Activated T-helper 1 cell treated with Interleukin-2 at 50 U/mL for 16 hours (primary cell): ENCODE results near the gene NDUFB10.
A peak's percentile ranks its signal among the peaks of the same experiment; 100 is the strongest.
"Not testable (repeated sequence)": the region's sequence is repeated elsewhere in the genome, so short reads cannot be mapped to it uniquely, and the experiment has no call there.

Experiments used
- DNase-seq: peaks from one replicate; pipeline ENCODE4 v3.0.0-alpha.2; 2020; ENCODE audit warnings: low read depth

NDUFB10 gene

DNA sequence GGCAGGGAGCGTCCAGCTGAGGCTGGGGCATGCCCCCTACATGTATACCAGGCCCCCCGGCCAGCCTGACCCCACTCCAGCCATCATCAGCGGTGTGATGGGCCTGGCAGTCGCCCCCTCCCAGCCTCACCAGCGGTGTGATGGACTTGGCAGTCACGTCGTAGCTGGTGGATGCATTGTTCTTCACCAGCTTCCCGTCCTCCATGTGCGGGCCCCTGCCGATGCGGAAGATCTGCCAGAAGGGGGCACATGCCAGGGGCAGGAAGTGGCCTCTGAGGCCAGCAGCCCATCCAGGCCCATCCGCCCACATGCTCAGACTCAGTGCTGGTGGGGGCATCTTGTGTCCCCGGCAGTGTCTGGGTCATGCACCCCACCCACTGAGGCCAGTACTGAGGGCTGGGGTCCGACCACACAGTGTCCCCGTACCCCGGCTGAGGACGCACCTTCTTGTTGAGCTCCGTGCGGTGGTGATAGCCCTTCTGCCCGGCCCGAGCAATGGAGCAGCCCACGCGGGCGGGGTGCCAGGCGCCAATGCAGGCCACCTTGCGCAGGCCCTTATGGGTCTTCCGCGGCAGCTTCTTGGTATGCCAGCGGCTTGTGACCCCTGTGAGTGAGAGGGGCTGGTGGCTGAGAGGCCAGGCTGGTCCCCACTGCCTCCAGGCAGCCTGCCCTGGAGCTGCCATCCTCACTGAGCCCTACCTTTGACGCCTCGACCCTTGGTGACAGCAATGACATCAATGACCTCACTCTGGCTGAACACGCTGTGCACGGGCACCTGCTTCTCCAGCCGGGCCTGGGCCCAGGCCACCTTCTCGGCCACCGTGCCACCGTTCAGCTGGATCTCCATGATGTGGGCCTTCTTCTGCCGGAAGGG lies 12.6 kb upstream of the NDUFB10 start:
- DNase-seq, result no peak

DNA sequence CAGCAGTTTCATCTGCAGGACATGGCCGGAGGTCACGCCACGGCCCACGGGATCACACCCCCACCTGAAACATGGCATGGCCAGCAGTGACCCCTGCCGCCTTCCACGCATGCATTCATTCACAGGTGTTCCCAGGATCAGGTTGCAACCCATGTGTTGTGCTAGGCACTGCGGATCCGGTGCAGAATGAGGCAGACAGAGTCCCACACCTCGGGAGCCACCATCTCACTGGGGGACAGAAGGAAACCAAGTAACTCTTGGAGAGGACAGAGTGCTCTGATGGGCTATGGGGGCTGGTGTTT lies 12.0 kb upstream of the NDUFB10 start:
- DNase-seq, result no peak

DNA sequence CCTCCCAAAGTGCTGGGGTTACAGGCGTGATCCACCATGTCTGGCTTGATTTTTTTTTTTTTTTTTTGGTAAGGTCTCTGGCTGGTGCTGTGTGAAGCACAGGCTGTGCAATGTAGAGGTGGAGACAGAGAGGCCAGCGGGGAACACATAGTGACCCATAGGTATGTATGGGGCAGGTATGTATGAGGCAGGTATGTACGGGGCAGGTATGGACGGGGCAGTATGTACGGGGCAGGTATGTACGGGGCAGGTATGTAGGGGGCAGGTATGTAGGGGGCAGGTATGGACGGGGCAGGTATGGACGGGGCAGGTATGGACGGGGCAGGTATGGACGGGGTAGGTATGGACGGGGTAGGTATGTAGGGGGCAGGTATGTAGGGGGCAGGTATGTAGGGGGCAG lies 9.8 kb upstream of the NDUFB10 start:
- no peak for DNase-seq

DNA sequence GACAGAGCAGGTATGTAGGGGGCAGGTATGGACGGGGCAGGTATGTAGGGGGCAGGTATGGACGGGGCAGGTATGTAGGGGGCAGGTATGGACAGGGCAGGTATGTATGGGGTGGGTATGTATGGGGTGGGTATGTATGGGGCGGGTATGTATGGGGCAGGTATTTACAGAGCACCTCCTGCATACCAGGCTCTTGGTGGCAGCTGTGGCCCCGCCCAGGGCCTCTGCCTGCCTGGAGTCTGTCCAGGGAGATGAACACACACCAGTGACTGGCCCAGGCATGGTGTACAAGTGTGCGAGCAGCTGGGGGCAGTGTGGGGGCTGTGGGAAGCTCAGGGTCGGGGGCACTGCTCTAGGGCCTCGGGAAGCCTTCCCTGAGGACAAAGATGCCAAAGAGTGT lies 9.3 kb upstream of the NDUFB10 start:
- no peak for DNase-seq

DNA sequence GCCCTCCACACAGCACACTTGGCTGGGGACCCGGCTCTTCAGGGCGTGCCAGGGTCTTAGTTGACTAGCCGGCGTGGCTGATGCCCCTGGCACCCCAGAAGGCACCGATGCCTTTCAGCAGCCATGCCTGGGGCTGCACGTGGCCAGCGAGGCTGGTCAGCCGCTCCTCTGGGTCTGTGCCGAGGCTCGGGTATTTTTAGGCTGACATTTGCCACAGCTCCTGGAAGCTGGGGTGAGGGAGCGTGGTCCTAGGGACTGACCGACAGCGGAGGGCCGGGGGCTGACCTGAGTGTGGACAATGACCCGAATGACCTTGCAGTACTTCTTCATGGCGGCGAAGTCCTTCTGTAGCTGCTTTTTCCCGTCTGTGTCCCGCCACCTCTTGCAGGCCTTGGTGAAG lies 8.8 kb upstream of the NDUFB10 start:
- DNase-seq, result no peak

DNA sequence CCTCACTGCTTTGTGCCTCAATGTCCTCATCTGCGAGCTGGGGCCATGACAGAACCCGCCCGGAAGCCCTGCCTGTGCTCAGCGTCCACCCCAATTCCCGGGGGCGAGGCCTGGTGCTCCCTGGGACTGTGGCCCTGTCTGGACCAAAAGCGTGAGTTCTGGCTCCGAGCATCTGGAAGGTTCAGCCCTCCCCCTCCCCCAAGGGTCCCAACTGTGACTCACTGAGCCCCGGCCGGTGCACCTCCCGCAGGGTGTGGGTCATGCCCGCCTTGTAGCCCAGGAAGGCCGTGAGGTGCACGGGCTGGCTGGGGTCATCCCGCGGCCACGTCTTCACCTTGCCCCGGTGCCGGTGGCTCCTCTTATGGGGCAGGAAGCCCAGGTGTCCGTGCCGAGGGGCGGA lies 5.6 kb upstream of the NDUFB10 start:
- DNase-seq, result no peak

DNA sequence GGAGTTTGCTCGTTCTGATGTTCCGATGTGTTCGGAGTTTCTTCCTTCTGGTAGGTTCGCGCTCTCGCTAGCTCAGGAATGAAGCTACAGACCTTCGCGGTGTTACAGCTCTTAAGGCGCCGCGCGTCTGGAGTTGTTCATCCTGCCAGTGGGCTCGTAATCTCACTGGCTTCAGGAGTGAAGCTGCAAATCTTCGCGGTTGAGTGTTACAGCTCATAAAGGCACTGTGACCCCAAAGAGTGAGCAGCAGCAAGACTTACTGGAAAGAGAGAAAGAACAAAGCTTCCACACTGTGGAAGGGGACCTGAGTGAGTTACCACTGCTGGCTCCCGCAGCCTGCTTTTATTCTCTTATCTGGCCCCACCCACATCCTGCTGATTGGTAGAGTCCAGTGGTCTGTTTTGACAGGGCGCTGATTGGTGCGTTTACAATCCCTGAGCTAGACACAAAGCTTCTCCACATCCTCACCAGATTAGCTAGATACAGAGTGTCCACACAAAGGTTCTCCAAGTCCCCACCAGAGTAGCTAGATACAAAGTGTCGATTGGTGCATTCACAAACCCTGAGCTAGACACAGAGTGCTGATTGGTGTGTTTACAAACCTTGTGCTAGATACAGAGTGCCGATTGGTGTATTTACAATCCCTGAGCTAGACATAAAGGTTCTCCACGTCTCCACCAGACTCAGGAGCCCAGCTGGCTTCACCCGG lies 1.8 kb upstream of the NDUFB10 start:
- not testable (repeated sequence) for DNase-seq

DNA sequence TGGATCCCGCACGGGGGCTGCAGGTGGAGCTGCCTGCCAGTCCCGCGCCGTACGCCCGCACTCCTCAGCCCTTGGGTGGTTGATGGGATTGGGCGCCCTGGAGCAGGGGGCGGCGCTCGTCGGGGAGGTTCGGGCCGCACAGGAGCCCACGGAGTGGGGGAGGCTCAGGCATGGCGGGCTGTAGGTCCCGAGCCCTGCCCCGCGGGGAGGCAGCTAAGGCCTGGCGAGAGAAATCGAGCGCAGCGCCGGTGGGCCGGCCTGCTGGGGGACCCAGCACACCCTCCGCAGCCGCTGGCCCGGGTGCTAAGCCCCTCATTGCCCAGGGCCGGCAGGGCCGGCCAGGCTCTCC lies 1.2 kb upstream of the NDUFB10 start:
- not testable (repeated sequence) for DNase-seq

DNA sequence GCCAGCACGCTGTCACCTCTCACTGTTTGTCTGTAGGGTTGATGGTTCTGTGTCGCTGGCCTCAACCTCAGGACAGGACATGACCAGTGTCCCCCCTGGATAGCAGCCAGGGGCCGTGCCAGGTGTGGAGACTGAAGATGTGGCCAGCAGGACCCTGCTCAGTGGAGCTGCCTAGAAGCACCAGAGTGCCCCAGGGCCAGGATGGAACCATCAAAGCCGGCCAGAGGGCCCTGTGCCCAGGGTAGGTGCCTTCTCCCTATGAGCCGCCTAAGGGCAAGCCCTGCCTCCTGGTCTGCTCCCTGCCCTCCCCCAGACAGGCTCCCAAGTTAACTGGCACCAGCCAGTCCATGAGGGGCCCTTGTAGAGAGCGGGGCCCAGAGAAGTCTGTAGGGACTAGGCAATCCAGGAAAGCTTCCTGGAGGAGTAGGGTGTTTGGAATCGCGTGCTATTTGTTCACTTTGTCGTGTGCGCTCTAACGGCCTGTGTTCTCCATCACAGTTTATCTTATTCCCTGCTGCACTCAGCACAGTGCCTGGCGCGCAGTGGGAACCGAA lies 546 bp upstream of the NDUFB10 start:
- DNase-seq, result no peak

DNA sequence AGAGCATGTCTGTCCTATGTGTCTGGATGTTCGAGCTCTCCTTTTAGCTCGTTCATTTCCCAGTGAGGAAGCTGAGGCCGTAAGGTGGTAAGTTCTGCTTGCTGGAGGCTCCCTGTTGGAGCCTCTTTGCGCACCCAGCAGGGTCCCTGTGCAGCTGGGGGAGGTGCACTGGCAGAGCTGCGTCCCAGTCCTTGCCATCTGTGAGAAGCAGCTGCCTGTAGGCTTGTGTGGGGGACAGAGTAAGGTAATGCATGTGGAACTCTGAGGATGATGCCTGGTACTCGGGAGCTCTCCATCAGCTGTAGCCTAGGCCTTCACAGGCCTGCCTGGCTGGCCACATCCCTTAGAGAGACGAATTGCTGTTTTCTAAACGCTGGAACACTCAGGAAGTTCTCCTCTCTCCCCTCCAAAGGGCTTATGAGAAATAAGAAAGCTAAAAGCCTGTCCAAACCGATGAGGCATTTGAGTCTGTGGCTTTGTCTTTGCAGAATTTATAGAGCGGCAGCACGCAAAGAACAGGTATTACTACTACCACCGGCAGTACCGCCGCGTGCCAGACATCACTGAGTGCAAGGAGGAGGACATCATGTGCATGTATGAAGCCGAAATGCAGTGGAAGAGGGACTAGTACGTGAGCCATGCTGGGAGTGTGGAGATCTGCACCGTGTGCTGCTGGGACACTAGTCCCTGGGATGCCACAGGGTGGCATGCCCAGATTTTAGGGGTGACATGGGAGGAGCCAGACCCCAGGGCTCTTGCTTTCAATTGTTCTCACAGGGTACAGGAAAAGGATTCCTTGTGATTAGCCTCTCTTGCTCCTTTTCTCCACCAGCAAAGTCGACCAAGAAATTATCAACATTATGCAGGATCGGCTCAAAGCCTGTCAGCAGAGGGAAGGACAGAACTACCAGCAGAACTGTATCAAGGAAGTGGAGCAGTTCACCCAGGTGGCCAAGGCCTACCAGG lies 1.6 kb downstream of the NDUFB10 start:
- no peak for DNase-seq

DNA sequence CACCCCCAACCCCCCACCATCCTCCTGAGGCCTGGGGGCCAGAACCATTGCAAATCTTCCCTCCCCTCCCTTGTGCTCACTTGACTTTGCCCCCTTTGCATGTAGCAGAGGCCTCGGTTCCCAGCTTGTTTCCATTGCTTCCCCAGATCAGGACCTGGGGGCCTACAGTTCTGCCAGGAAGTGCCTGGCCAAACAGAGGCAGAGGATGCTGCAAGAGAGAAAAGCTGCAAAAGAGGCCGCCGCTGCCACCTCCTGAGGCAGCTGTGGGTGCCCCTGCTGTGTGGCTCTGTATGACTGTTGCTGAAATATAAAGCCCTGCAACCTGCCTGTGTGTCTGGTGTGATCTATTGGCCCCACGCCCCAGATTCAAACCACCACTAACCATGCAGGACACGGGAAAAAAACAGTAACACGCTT lies 2.3 kb downstream of the NDUFB10 start:
- no peak for DNase-seq

DNA sequence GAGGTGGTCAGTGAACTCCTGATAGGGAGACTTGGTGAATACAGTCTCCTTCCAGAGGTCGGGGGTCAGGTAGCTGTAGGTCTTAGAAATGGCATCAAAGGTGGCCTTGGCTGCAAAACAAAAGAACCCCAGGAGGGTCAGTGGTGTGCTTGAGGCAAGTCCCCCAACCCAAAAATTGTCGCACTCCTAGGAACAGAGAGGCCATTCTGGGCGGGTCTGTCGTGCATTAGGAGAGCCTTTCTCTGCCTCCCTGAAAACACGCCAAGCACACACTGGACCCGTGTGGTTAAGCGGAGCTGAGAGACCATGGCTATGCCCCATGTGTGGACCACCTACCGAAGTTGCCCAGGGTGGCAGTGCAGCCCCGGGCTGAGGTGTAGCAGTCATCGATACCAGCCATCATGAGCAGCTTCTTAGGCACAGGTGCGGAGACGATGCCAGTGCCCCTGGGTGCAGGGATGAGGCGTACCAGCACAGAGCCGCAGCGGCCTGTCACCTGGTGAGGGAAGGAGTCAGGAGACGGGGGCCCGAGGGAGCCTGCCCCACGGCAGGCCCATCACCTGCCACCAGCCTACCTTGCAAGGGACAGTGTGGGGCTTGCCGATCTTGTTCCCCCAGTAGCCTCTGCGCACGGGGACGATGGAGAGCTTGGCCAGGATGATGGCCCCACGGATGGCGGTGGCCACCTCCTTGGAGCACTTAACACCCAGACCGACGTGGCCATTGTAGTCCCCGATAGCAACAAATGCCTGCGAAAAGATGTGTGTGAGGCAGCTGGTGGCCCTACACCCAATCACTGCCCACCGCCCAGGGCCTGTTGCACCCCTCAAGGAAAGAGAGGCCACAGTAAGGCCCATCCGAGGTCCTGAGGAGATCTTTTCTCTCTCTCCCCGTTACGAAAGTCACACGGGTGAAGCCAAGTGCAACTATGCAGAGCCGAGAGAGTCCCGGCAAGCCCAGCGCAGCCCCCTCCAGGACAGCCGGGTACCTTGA lies 3.1 kb downstream of the NDUFB10 start:
- not testable (repeated sequence) for DNase-seq

DNA sequence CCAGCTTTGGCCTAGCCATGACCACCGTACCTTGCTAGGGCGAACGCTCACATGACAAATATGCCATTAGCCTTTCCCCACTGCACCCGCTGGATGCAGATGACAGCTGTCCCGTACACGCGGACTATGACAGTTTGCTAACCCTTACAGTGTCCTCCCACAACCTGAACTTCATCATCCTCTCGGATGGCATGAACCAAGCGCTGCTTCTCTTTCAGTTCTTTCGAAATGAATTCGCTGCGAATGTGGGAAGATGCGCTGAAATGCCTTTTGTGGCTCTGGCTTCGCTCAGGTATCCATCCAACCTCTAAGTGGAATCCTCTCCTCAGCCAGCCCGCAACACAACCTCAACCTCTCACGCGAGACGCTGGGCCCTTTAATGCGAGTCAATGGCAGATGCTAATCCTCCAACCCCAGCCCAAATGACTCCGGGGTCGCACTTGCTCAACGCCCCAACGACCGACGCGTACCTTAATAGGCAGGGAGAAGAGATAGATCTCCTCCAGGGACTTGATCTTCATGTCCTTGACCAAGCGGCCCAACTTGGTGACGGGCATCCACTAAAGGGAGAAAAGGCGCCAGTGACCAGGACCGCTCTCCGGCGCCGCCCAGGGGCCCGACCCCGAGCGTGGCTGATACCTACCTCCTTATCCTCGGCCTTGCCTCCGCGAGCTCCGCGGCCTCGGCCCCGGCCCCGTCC lies 4.6 kb downstream of the NDUFB10 start:
- no peak for DNase-seq

DNA sequence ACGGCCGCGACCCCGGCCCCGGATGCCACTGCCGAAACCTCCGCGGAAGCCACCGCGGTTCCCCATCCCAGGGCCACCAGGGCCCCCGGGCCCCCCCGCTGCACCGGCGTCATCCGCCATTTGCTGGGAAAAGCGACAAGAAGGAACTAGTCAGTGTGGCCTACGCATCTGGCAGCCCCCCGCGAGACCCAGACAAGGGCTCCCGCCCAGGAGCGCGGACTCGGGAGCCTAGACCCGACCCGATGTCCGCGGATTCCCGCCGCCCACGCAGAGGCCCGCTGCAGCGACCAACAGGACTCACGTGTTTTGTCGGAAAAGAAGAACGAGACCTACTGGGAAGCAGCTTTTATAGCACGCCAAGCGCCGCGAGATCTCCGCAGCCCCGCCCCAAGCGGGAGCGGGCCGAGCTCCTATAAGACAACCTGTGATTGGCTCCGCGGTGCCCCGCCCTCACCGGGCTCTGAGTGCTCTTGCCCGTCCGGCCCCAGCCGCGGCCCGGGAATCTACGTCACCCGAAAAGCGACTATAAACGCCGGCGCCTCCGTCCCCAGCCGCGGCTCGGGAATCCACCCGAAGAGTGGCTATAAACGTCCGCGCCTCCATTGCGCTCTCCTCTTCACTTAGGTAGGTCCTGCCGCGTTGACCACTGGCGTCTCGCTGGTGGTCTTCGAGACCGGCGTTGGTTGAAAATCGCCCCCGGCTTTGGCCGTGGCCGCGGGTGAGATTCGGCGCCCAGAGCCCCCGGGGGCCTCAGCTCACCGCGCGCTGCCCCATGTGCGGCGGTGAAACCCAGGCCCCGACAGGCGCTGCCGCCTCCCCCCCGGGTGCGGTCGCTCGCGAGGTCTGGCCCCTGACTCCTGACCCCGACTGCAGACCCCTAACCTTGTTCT lies 5.4 kb downstream of the NDUFB10 start, which contains the start of gene RPS2:
Gene RPS2 (minus strand): TSS at position 321 of the 890 bp plus-strand sequence. CDS start 201 bp downstream, at position 120.
- DNase-seq, result peak; percentile 96

DNA sequence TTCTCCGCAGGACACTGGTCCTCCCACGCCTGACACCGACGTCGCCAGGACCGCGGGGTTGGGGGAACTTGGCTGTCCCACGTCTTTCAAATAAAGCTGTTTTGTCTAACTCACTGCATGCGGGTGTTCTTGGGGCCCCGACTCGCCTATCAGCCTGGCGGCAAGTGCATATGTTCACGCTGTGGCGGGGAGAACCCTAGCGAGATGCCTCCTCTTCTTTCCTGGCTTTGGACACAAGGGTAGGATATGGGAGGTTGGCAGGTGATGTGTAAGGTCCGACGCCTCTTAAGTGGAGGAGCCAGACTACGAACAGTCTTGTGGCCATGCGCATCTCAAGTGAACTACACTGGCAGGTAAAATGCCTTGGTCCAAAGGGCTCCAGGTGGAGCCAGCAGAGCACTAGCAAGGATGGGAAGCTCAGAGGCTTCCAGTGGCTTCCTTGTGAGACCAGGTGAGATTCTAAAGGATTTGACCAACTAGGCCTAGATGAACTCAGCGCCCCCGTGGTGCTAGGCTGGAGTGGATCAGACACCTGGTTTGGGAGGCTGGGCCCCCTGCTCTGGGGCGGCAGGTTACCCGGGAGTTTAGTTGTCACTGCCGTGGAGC lies 6.2 kb downstream of the NDUFB10 start:
- DNase-seq, result no peak

DNA sequence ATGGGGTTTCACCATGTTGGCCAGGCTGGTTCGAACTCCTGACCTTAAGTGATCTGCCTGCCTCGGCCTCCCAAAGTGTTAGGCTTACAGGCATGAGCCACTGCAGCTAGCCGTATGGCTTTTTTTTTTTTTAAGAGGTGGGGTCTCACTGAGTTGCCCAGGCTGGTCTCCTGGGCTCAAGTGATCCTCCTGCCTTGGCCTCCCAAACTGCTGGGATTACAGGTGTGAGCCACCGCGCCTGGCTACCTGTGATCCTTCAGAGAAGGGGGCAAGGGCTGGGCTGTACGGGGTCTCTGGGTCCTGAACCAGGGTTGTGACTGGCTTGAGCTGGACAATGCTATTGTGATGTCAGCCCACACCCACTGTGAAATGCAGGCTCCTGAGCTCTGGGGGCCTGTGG lies 7.1 kb downstream of the NDUFB10 start, which contains the start of gene RNF151:
Gene RNF151 (plus strand): TSS at position 397 of the 400 bp plus-strand sequence. CDS start 26 bp downstream, outside the sequence.
- DNase-seq, result no peak

DNA sequence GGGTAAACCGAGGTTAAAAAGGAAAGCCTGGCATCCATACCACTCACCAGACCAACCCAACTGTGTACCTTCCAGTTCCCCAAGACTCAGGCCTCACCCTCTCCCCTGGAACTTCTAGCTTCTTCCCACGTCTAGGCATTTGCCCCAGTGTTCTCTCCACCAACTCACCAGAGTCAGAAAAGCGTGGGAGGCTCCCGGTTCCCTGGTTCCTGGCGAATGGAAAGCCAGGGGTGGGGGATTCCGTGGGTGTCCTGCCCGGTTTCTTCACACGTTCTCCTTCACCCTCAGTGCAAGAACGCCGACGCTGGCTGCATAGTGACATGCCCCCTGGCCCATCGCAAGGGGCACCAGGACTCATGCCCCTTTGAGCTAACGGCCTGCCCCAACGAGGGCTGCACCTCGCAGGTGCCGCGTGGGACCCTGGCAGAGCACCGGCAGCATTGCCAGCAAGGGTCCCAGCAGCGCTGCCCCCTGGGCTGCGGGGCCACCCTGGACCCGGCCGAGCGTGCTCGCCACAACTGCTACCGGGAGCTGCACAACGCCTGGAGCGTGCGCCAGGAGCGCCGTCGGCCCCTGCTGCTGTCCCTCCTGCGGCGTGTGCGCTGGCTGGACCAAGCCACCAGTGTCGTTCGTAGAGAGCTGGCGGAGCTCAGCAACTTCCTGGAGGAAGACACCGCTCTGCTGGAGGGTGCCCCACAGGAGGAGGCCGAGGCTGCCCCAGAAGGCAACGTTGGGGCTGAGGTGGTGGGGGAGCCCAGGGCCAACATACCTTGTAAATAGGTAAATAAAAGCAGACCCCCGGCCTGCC lies 9.0 kb downstream of the NDUFB10 start:
- no peak for DNase-seq
